ENCODE results near the gene ERGIC1. TPM values are rescaled to one million over a fixed set of nuclear protein-coding genes. Genes with fewer than 3 reads are reported as not detected.

Gene ERGIC1
- total RNA-seq, 2 experiments from 2014 or later: 33.4 to 36.2 TPM

DNA sequence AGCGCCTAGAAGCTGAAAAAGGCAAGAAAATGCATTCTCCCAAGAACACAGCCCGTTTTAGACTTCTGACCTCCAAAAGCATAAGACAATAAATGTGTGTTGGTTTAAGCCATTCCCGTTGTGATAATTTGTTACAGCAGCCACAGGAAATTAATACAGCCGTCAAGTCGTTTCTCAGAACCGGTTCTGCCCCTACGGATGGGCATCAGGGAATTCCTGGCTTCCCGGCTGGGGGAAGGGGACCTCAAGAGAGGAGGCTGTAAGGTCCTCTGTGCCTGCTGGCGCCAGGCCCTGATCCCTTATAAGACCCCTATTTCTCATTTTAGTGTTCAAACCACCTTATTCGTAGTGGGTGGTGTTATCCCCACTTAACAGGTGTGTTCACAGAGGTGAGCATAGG is 74.6 kb downstream of the ERGIC1 start:
- Mint-ChIP-seq H3K4me1 (ENCODE audit: low read depth) (no peaks in the 10 kb centered on the region), H3K27me3 (ENCODE audit: low read depth) (no peaks in the 10 kb centered on the region), H3K9me3 (no peaks in the 10 kb centered on the region), H3K27ac (no peak overlapping the region), H3K36me3 (ENCODE audit: low read depth) (peaks cover 7% of the 10 kb centered on the region), H3K4me3 (no peak overlapping the region)
- no peak for DNase-seq
- CTCF ChIA-PET: interaction anchor here (1.8 kb wide), 1 partner anchor 24 kb away, joined by 6 read pairs; no protein-coding TSS in a partner anchor
- intact Hi-C loops (cut with micrococcal nuclease): no loop called here

DNA sequence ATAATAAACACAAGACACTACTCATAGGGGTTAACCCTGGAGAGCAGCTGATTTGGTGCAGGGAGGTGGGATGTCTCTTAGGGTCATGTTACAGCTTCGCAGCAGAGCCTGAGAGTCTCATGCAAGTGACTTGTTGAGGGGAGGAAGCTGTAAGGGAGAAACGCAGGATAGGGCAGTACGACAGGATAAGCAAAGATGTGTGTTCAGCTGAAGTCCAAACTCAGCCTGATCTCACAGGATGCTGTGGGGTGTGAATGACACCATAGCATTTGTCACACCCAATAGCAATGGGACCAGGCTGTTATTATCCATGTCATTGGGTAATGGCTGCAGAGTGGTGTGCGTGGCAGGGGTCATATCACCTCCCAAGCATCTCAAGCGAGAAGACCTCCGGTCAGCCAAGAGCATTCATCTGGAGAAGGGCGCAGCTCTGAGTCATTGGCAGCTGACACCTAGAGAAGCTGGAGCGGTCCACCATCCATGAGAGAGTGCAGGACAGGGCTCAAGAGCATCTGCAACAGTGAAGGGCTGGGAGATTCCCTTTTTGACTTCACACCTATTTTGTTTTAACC is 76.0 kb downstream of the ERGIC1 start:
- H3K27me3 Mint-ChIP-seq (ENCODE audit: low read depth): no peaks in the 10 kb centered on the region
- no peak overlapping the region for H3K4me3 Mint-ChIP-seq
- DNase-seq: no peak
- CTCF ChIA-PET: interaction anchor here (0.8 to 1.8 kb wide), 4 partner anchors 22 to 197 kb away, joined by 4 to 6 read pairs (median 4); no protein-coding TSS in a partner anchor
- no peaks in the 10 kb centered on the region for H3K9me3 Mint-ChIP-seq
- no peak overlapping the region for H3K27ac Mint-ChIP-seq
- intact Hi-C loops (cut with micrococcal nuclease): no loop called here
- H3K4me1 Mint-ChIP-seq (ENCODE audit: low read depth): no peaks in the 10 kb centered on the region
- peaks cover 7% of the 10 kb centered on the region for H3K36me3 Mint-ChIP-seq (ENCODE audit: low read depth)

- peaks cover 8% of the 10 kb centered on the region for H3K36me3 Mint-ChIP-seq (ENCODE audit: low read depth)
- peak; percentile 63 for DNase-seq
These were observed 77.0 kb downstream of the ERGIC1 start for GRCh38 chr5:172910828-172911627.

GRCh38 chr5:172911628-172911880 is 77.5 kb downstream of the ERGIC1 start:
- intact Hi-C loops (cut with micrococcal nuclease): loop anchor here (1.0 kb wide), 2 partner anchors 141 to 194 kb away; no protein-coding TSS in a partner anchor
- H3K27ac Mint-ChIP-seq: no peak overlapping the region
- H3K36me3 Mint-ChIP-seq (ENCODE audit: low read depth): peaks cover 9% of the 10 kb centered on the region
- H3K27me3 Mint-ChIP-seq (ENCODE audit: low read depth): no peaks in the 10 kb centered on the region
- no peaks in the 10 kb centered on the region for H3K4me1 Mint-ChIP-seq (ENCODE audit: low read depth)
- no peak overlapping the region for H3K4me3 Mint-ChIP-seq
- no peak for DNase-seq
- H3K9me3 Mint-ChIP-seq: no peaks in the 10 kb centered on the region
- CTCF ChIA-PET: interaction anchor here (0.9 kb wide), 1 partner anchor 194 kb away, joined by 5 read pairs; no protein-coding TSS in a partner anchor

More at GRCh38 chr5:172910828-172911627, 77.0 kb downstream of the ERGIC1 start:
- no peak overlapping the region for H3K4me3 Mint-ChIP-seq
- H3K4me1 Mint-ChIP-seq (ENCODE audit: low read depth): no peaks in the 10 kb centered on the region
- intact Hi-C loops (cut with micrococcal nuclease): loop anchor here (1.0 kb wide), 2 partner anchors 141 to 194 kb away; no protein-coding TSS in a partner anchor
- CTCF ChIA-PET: interaction anchor here (0.8 to 1.5 kb wide), 4 partner anchors 191 to 198 kb away, joined by 4 to 5 read pairs (median 4); no protein-coding TSS in a partner anchor
- H3K27me3 Mint-ChIP-seq (ENCODE audit: low read depth): no peaks in the 10 kb centered on the region
- no peak overlapping the region for H3K27ac Mint-ChIP-seq
- H3K9me3 Mint-ChIP-seq: no peaks in the 10 kb centered on the region

DNA sequence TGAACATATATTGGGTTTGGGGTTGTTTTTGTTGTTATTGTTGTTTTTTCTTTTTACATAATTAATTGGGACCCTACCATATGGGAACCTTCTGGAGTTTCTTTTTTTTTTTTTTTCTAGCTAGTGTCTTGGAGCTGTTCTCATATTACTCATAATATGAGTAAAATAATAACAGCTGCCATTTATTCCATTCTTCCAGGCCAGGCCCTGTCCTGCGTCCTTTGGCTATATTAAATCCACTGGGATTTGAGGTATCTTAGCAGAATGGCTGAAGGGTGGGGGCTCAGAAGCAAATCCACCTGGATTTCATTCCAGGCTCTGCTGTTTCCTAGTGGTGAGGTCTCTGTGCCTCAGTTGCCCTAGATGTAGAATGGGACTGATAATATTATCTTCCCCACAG is 77.9 kb downstream of the ERGIC1 start:
- intact Hi-C loops (cut with micrococcal nuclease): loop anchor here (1.0 kb wide), 2 partner anchors 142 to 195 kb away; no protein-coding TSS in a partner anchor
- CTCF ChIA-PET: interaction anchor here (0.5 to 0.9 kb wide), 2 partner anchors 182 to 195 kb away, joined by 5 to 6 read pairs; no protein-coding TSS in a partner anchor
- Mint-ChIP-seq H3K27ac (no peak overlapping the region), H3K4me3 (no peak overlapping the region), H3K9me3 (no peaks in the 10 kb centered on the region), H3K36me3 (ENCODE audit: low read depth) (peaks cover 9% of the 10 kb centered on the region), H3K27me3 (ENCODE audit: low read depth) (no peaks in the 10 kb centered on the region), H3K4me1 (ENCODE audit: low read depth) (no peaks in the 10 kb centered on the region)
- DNase-seq: no peak

GRCh38 chr5:172913117-172913850 is 79.2 kb downstream of the ERGIC1 start:
- DNase-seq: no peak
- Mint-ChIP-seq H3K4me1 (ENCODE audit: low read depth) (peaks cover 2% of the 10 kb centered on the region), H3K4me3 (no peak overlapping the region), H3K27me3 (ENCODE audit: low read depth) (no peaks in the 10 kb centered on the region), H3K27ac (no peak overlapping the region), H3K36me3 (ENCODE audit: low read depth) (peaks cover 9% of the 10 kb centered on the region), H3K9me3 (no peaks in the 10 kb centered on the region)
- CTCF ChIA-PET: interaction anchor here (1.0 to 1.2 kb wide), 2 partner anchors 20 to 62 kb away, joined by 3 to 4 read pairs; no protein-coding TSS in a partner anchor
- intact Hi-C loops (cut with micrococcal nuclease): no loop called here

DNA sequence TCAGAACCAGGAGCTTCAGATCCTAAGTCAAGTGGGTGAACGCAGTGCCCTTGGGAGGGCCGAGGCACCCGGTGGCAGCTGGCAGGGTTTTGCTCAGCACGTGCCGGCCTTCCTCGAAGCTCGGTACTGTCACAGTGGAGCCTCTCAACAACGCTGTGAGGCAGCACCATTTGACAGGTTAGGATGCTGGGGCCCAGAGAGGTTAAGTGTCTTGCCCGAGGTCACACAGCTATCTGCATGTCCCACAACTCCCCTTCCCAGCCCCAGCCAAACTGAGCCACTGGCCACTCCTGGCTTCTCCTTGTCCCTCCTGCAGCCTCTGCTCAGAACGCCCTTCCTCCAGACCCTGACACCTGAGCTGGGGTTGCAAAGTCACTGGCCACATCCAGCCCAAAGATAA is 81.5 kb downstream of the ERGIC1 start:
- CTCF ChIA-PET: interaction anchor here (0.6 kb wide), 1 partner anchor 724 kb away, joined by 3 read pairs; no protein-coding TSS in a partner anchor
- intact Hi-C loops (cut with micrococcal nuclease): no loop called here
- Mint-ChIP-seq H3K4me3 (no peak overlapping the region), H3K27me3 (ENCODE audit: low read depth) (no peaks in the 10 kb centered on the region), H3K27ac (no peak overlapping the region), H3K9me3 (no peaks in the 10 kb centered on the region), H3K36me3 (ENCODE audit: low read depth) (peaks cover 7% of the 10 kb centered on the region), H3K4me1 (ENCODE audit: low read depth) (peaks cover 8% of the 10 kb centered on the region)
- DNase-seq: no peak

- H3K27ac Mint-ChIP-seq: peak overlapping the region; percentile 16
- H3K9me3 Mint-ChIP-seq: no peaks in the 10 kb centered on the region
- H3K36me3 Mint-ChIP-seq (ENCODE audit: low read depth): peaks cover 3% of the 10 kb centered on the region
- DNase-seq: no peak
- intact Hi-C loops (cut with micrococcal nuclease): no loop called here
- no peak overlapping the region for H3K4me3 Mint-ChIP-seq
- peaks cover 8% of the 10 kb centered on the region for H3K4me1 Mint-ChIP-seq (ENCODE audit: low read depth)
- no peaks in the 10 kb centered on the region for H3K27me3 Mint-ChIP-seq (ENCODE audit: low read depth)
- CTCF ChIA-PET: no interaction called here
These were observed 84.6 kb downstream of the ERGIC1 start for GRCh38 chr5:172918421-172919371.

DNA sequence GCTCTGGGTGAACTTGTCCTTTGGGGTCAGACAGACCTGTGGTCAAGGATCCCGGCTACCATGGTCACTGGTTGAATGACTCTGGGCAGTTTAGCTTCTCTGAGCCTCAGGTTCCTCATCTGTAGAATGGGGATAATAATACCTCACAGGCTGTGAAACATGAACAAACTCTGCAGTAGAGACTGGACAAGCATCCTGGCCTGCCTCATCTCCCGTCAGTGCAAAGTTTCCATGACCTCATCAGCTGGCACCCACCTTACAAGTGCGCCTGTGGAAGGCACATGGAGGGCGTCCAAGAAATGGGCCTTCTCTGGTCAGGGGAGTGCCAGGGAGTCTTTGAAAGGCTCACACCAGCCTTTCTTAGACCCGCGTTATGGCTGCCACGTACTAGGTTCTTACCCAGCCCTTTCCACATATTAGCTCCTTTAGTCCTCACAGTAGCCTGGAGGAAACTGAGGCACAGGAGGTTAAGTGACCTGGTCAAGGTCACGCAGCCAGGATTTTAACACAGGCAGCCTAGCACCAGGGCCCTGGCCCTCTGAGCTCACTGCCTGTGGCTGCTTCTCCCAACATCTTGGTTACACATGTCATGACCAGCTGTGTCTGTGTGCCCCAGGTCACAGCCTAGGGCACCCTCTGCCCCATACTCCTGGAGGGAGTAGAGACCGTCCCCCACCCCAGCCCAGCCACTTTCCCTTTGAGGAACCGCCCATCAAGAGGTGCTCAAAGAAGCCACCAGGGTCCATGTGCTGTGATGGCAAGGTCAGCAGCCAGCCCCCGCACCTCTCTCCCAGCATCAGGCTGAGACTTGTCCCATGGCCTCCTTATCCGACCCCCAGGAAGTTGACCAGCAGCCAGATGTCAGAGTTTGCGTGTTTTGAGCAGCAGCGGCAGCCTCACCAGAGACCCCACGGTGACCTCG is 85.7 kb downstream of the ERGIC1 start:
- peaks cover 3% of the 10 kb centered on the region for H3K36me3 Mint-ChIP-seq (ENCODE audit: low read depth)
- no peak for DNase-seq
- CTCF ChIA-PET: interaction anchor here (1.1 to 1.3 kb wide), 2 partner anchors 203 to 223 kb away, joined by 3 to 4 read pairs; no protein-coding TSS in a partner anchor
- no peak overlapping the region for H3K4me3 Mint-ChIP-seq
- H3K4me1 Mint-ChIP-seq (ENCODE audit: low read depth): peaks cover 8% of the 10 kb centered on the region
- H3K9me3 Mint-ChIP-seq: no peaks in the 10 kb centered on the region
- H3K27ac Mint-ChIP-seq: no peak overlapping the region
- intact Hi-C loops (cut with micrococcal nuclease): no loop called here
- no peaks in the 10 kb centered on the region for H3K27me3 Mint-ChIP-seq (ENCODE audit: low read depth)

GRCh38 chr5:172920447-172920849 is 86.4 kb downstream of the ERGIC1 start:
- Mint-ChIP-seq H3K9me3 (no peaks in the 10 kb centered on the region), H3K36me3 (ENCODE audit: low read depth) (peaks cover 3% of the 10 kb centered on the region), H3K27ac (no peak overlapping the region), H3K27me3 (ENCODE audit: low read depth) (no peaks in the 10 kb centered on the region), H3K4me3 (no peak overlapping the region), H3K4me1 (ENCODE audit: low read depth) (peaks cover 8% of the 10 kb centered on the region)
- CTCF ChIA-PET: interaction anchor here (1.1 to 1.3 kb wide), 2 partner anchors 204 to 223 kb away, joined by 3 to 4 read pairs; no protein-coding TSS in a partner anchor
- intact Hi-C loops (cut with micrococcal nuclease): no loop called here
- no peak for DNase-seq

- Mint-ChIP-seq H3K4me3 (no peak overlapping the region), H3K36me3 (ENCODE audit: low read depth) (peaks cover 1% of the 10 kb centered on the region), H3K27ac (no peak overlapping the region), H3K27me3 (ENCODE audit: low read depth) (no peaks in the 10 kb centered on the region), H3K9me3 (no peaks in the 10 kb centered on the region), H3K4me1 (ENCODE audit: low read depth) (peaks cover 8% of the 10 kb centered on the region)
- intact Hi-C loops (cut with micrococcal nuclease): no loop called here
- CTCF ChIA-PET: no interaction called here
- no peak for DNase-seq
These were observed 86.9 kb downstream of the ERGIC1 start for GRCh38 chr5:172920995-172921394.
